DMS53 treated with DMSO at 0.1 percent for 48 hours (cell line): Measurements from ENCODE around the gene GTPBP1.

Experiments
- DNase-seq: peaks from one replicate; lab custom pipeline; 2025; ENCODE audit not compliant: unreplicated experiment; lab: John Stamatoyannopoulos, UW

The GTPBP1 gene

DNA sequence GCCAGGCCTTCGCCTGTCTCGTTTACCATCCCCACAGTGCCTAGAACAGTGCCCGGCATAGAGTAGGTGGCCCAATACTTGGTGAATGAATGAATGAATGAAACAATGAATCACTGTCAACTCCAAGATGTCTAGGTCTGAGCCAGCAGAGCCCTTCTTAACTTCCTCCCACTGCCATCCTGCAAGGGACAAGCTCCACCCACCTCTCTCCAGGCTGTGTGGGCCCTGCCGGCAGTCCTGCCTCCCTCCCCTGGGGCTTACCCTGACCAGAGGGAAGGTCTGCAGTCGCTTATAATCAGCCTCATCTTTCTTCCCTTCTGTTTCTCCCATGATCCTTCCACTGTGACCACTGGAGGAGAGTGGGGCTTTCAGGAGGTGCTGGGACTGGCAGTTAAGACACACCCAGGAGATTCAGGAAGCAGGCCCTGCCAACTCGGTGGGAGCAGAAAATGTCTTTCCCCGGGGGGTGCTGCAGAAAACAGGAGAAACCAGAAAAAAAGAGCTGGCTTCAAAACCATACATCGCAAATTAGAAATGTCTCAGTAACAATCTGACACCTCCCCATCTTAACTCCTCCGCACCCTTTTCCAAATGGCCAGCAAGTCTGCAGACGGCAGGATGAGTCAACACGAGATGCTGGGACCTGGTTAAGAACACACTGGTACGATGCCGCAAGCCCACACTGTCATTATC, 76.8 kb downstream of the GTPBP1 start:
- DNase-seq = no peak
